ENCODE results near the gene IQCH.

Gene IQCH

DNA sequence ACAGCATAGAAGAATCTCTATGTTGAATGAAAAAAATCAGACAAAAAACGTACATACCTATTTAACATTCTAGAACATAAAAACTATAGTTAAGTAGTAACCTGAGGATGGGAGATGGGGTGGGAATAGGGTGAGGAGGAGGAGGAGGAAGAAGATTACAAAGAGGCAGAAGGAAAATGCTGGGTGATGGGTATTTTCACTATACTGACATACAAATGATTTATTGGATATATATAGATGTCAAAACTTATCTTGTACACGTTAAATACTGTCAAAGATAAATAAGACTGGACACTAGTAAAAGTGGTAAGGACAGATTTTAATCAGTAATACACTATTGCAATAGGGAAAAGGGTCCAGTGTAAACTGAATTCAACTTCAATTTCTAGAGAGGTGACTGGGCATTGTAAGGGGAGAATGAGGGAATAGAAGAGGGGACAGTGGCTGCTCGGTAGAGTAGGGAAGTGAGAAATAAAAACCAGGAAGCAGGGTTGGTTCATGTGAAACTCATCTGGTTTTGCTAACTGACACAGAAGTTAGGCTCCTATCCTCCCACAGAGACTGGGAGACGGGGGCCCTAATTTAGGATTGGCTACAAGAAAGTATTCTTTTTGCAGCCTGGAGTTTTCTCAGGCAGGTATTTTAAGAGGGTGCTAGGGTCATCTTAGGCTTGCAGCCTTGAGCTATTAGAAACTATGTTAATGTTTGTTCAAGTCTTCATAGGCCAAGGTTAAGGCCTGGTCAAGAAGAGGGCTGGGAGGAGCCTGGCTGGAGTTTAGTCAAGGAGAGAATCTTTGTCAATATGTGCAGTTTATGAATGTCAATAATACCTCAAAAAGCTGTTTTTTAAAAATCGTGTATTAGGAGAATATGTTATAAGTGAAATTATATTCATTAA is 251.3 kb downstream of the IQCH start:
- Mint-ChIP-seq H3K9me3 (no peaks in the 10 kb centered on the region), H3K27ac (no peak overlapping the region), H3K4me1 (no peaks in the 10 kb centered on the region), H3K4me3 (no peak overlapping the region), H3K27me3 (no peaks in the 10 kb centered on the region), H3K36me3 (ENCODE audit: low read depth) (peaks cover 5% of the 10 kb centered on the region)
- ATAC-seq (no peak), DNase-seq (no peak)

DNA sequence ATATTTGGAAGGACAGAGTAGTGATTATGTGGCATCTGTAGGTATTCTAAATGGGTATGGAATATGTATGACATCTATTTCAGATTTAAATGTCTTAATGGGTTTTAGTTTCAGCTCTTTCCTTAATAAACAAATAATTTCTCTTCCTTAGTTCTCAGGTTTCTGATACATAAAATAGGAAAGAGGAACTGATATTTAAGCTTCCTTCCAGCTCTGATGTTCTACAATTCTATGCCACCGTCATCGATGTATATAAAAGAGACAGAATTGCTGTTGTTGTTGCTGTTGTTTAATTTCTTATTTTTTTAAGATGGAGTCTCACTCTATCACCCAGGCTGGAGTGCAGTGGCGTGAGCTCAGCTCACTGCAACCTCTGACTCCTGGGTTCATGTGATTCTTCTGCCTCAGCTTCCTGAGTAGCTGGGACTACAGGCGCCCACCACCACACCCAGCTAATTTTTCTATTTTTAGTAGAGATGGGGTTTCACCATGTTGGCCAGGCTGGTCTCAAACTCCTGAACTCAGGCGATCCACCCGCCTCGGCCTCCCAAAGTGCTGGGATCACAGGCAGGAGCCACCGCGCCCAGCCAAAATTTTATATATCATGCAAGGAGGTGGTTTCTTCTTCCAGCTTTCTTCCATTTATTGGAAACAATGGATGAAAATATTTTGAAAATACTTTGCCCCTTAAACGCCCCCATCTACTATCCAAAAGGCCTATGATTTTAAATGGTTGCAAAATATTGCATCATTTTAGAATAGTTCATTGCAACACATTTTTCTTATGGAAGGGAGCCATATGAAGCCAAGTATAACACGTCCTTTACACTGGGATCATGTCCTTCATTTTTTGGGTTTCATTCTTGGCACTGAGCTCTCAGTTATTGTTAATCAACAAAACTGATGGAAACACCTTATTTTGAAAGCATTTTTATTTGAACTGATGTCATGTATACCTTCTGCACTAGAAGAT is 252.5 kb downstream of the IQCH start:
- no peak for ATAC-seq
- H3K27ac Mint-ChIP-seq: no peak overlapping the region
- no peaks in the 10 kb centered on the region for H3K27me3 Mint-ChIP-seq
- peaks cover 4% of the 10 kb centered on the region for H3K4me1 Mint-ChIP-seq
- no peaks in the 10 kb centered on the region for H3K9me3 Mint-ChIP-seq
- DNase-seq: no peak
- no peak overlapping the region for H3K4me3 Mint-ChIP-seq
- H3K36me3 Mint-ChIP-seq (ENCODE audit: low read depth): peaks cover 9% of the 10 kb centered on the region

GRCh38 chr15:67508407-67508806 is 253.8 kb downstream of the IQCH start:
- DNase-seq (no peak), ATAC-seq (no peak)
- Mint-ChIP-seq H3K4me1 (peaks cover 4% of the 10 kb centered on the region), H3K36me3 (ENCODE audit: low read depth) (peaks cover 17% of the 10 kb centered on the region), H3K27ac (no peak overlapping the region), H3K27me3 (no peaks in the 10 kb centered on the region), H3K4me3 (no peak overlapping the region), H3K9me3 (no peaks in the 10 kb centered on the region)

- no peak for ATAC-seq
- no peaks in the 10 kb centered on the region for H3K27me3 Mint-ChIP-seq
- H3K9me3 Mint-ChIP-seq: no peaks in the 10 kb centered on the region
- H3K27ac Mint-ChIP-seq: no peak overlapping the region
- H3K4me3 Mint-ChIP-seq: no peak overlapping the region
- no peak for DNase-seq
- peaks cover 27% of the 10 kb centered on the region for H3K36me3 Mint-ChIP-seq (ENCODE audit: low read depth)
- peaks cover 4% of the 10 kb centered on the region for H3K4me1 Mint-ChIP-seq
These were observed 255.3 kb downstream of the IQCH start for GRCh38 chr15:67509918-67510317.

DNA sequence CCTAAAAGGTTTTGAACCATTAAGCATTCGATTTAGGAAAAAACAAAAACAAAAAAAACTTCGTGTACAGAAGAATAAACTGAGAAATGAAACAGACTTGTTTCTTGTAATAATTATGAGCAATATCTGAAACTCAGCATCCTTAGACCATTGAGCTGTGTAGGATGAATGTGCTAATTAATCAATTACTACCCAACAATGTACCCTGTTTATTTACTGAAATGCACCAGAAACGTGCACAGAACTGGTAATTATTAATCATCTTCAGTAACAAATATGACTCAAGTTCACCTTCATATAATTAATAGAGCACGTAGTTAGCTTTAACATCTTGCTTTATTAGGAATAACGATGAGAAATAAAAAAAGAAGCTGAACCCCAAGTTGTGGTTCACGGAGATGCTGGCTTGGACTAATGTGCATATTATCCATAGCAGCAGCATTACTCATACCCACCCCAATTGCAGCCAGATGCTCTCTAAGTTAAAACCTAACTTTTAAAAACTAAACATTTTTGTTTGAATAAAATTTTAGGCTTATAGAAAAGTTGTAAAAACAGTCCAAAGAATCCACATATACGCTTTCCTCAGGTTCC is 256.1 kb downstream of the IQCH start:
- DNase-seq: no peak
- Mint-ChIP-seq H3K36me3 (ENCODE audit: low read depth) (peaks cover 30% of the 10 kb centered on the region), H3K4me3 (no peak overlapping the region), H3K4me1 (peaks cover 4% of the 10 kb centered on the region), H3K27me3 (no peaks in the 10 kb centered on the region), H3K9me3 (no peaks in the 10 kb centered on the region), H3K27ac (no peak overlapping the region)
- no peak for ATAC-seq

DNA sequence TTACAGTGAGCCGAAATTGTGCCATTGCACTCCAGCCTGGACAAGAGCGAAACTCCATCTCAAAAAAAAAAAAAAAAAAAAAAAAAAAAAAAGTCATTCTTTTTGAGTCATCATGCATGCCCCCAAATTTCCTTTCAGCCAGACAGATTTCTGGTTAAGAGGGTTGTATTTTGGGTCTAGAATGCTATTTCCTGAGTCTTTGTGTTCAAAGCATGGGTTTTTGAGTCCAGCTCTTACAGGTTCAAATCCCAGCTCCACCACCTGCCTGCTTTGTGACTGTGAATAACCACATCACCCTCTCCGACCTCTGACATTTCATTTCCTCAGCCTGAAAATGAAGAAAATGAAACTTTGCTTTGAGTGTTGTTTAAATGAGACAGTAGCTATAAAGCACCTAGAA is 257.0 kb downstream of the IQCH start:
- Mint-ChIP-seq H3K9me3 (no peaks in the 10 kb centered on the region), H3K4me1 (peaks cover 4% of the 10 kb centered on the region), H3K4me3 (no peak overlapping the region), H3K27me3 (no peaks in the 10 kb centered on the region), H3K36me3 (ENCODE audit: low read depth) (peaks cover 30% of the 10 kb centered on the region), H3K27ac (no peak overlapping the region)
- ATAC-seq: no peak
- DNase-seq: no peak

- Mint-ChIP-seq H3K27me3 (no peaks in the 10 kb centered on the region), H3K9me3 (no peaks in the 10 kb centered on the region), H3K4me1 (peaks cover 4% of the 10 kb centered on the region), H3K27ac (no peak overlapping the region), H3K4me3 (no peak overlapping the region), H3K36me3 (ENCODE audit: low read depth) (peaks cover 30% of the 10 kb centered on the region)
- no peak for DNase-seq
- ATAC-seq: no peak
These were observed 257.6 kb downstream of the IQCH start for GRCh38 chr15:67512140-67512539.

DNA sequence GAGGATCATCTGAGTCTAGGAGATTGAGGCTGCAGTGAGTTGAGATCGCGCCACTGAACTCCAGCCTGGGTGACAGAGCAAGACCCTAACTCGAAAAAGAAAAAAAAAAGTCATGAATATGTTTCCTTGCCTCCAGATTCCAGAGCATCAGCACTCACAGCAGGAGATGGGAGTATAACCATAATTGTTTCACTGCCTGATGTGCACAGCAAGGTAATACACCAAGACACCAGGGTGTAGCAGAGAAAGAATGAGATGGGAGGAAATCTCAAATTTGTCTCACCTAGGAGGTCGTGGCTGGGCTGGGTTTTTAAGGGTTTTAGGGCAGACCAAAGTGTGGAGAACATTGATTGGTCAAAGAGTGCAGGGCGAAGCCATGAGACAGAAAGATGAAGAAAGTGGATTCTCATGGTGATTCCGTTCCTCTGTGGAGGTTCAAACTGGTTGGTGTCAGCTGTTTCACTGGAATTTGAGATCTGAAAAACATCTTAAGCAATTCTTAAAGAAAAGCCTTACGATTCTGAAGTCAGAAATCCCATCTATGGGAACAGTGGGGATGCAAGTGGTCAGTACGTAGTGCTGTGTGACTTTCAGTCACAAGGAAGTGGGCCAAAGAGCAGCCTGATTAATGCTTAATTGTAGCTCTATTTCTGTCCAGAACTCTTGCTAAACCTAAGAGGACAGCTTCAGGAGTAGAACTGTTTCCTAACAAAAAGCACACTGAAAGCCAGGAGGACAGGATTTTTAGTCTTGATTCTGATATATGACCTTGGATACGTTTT is 258.5 kb downstream of the IQCH start:
- no peak for ATAC-seq
- peaks cover 4% of the 10 kb centered on the region for H3K4me1 Mint-ChIP-seq
- no peak overlapping the region for H3K27ac Mint-ChIP-seq
- no peak for DNase-seq
- no peak overlapping the region for H3K4me3 Mint-ChIP-seq
- peaks cover 30% of the 10 kb centered on the region for H3K36me3 Mint-ChIP-seq (ENCODE audit: low read depth)
- H3K27me3 Mint-ChIP-seq: no peaks in the 10 kb centered on the region
- H3K9me3 Mint-ChIP-seq: no peaks in the 10 kb centered on the region

DNA sequence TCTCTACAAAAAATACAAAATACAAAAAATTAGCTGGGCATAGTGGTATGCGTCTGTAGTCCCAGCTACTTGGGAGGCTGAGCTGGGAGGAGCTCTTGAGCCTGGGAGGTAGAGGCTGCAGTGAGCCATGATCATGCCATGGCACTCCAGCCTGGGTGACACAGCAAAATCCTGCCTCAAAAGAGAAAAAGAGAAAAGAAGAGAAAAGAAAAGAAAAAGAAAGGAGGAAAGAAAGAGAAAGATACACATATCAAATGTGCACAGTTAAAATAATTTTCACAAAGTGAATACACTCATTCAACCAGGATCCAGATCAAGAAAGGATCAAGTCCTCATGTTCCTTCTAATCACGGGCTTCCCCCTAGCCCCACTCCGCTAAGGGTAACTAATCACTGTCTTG is 260.5 kb downstream of the IQCH start:
- DNase-seq (no peak), ATAC-seq (no peak)
- no peaks in the 10 kb centered on the region for H3K27me3 Mint-ChIP-seq
- H3K9me3 Mint-ChIP-seq: no peaks in the 10 kb centered on the region
- peaks cover 4% of the 10 kb centered on the region for H3K4me1 Mint-ChIP-seq
- H3K36me3 Mint-ChIP-seq (ENCODE audit: low read depth): peaks cover 28% of the 10 kb centered on the region
- no peak overlapping the region for H3K4me3 Mint-ChIP-seq
- H3K27ac Mint-ChIP-seq: peak overlapping the region; percentile 10

GRCh38 chr15:67515557-67515956 is 261.0 kb downstream of the IQCH start:
- H3K27ac Mint-ChIP-seq: no peak overlapping the region
- ATAC-seq: no peak
- H3K36me3 Mint-ChIP-seq (ENCODE audit: low read depth): peaks cover 25% of the 10 kb centered on the region
- no peaks in the 10 kb centered on the region for H3K9me3 Mint-ChIP-seq
- peaks cover 5% of the 10 kb centered on the region for H3K4me1 Mint-ChIP-seq
- no peak overlapping the region for H3K4me3 Mint-ChIP-seq
- no peak for DNase-seq
- H3K27me3 Mint-ChIP-seq: no peaks in the 10 kb centered on the region

DNA sequence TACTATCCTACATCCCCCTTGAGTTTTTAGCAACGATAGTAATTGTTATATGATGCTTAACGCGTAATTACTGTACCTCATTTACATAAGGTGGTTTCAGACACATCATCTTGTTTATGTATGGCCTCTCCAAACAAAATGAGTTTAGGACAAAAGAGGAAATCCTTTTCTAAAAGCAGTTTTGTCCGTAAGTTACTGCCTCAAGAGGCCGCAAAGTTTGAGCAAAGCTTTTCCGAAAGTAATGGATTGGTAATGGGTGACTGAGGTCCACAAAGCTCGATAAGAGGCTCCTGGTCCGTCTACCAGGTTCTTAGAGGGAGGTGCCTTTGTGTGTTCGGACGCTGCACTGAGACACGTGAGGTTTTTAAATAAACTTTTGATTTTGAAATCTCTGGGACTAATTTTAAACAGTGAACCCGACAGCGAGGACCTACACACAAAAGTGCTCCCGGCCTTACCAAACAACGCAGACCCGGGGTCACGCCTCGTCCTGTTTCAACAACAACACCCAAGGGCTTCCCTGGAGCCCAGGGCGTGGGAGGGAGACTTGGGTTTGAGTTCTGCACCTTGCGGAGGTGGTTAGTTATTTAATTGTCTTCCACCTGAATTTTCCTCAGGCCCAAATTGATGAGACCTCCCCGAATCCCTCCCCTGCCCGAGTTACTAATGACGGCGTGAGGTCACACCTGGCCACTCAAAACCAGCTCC is 265.9 kb downstream of the IQCH start:
- peak overlapping the region; percentile 88 for H3K27ac Mint-ChIP-seq
- peak overlapping the region; percentile 96 for H3K4me3 Mint-ChIP-seq
- ATAC-seq (no peak), DNase-seq (no peak)
- no peaks in the 10 kb centered on the region for H3K9me3 Mint-ChIP-seq
- no peaks in the 10 kb centered on the region for H3K27me3 Mint-ChIP-seq
- peaks cover 27% of the 10 kb centered on the region for H3K4me1 Mint-ChIP-seq
- H3K36me3 Mint-ChIP-seq (ENCODE audit: low read depth): peaks cover 5% of the 10 kb centered on the region

- H3K27ac Mint-ChIP-seq: peak within 1 kb of the TSS; percentile 97
- H3K27me3 Mint-ChIP-seq: no peaks in the 10 kb centered on the region
- DNase-seq: peak; percentile 87
- peaks cover 29% of the 10 kb centered on the region for H3K4me1 Mint-ChIP-seq
- ATAC-seq: peak; percentile 83
- no peaks in the 10 kb centered on the region for H3K9me3 Mint-ChIP-seq
- peaks cover 5% of the 10 kb centered on the region for H3K36me3 Mint-ChIP-seq (ENCODE audit: low read depth)
- peak within 1 kb of the TSS; percentile 96 for H3K4me3 Mint-ChIP-seq
These were observed 266.6 kb downstream of the IQCH start, which contains the start of gene C15orf61 for GRCh38 chr15:67521029-67521782. C15orf61 (plus strand) TSS chr15:67521131; CDS start chr15:67521249, 118 bp downstream.
